Endothelial cell of umbilical vein (primary cell): ENCODE results near the gene ANKS1B.

ENCODE experiments used
- EZH2 ChIP-seq: IDR thresholded peaks from 2 replicates; pipeline ENCODE4 v1.6.1; 2012; ENCODE audit warnings: borderline replicate concordance, low read depth, mild to moderate bottlenecking, moderate library complexity, low read length, inconsistent platforms; ENCODE audit not compliant: severe bottlenecking
- FOS ChIP-seq: IDR thresholded peaks from 2 replicates; pipeline ENCODE4 v1.6.1; 2011; ENCODE audit warnings: mild to moderate bottlenecking, low read length, moderate library complexity, borderline replicate concordance; ENCODE audit not compliant: insufficient read depth
- JUN ChIP-seq: IDR thresholded peaks from 2 replicates; pipeline ENCODE4 v1.6.1; 2011; ENCODE audit warnings: borderline replicate concordance, low read depth; ENCODE audit not compliant: insufficient read length, insufficient read depth
- MYC ChIP-seq: IDR thresholded peaks from one replicate; pipeline ENCODE4 v1.6.1; 2011; ENCODE audit warnings: mild to moderate bottlenecking, low read depth, low read length
- POLR2A ChIP-seq: IDR thresholded peaks from 2 replicates; pipeline ENCODE4 v1.6.1; 2012; ENCODE audit warnings: low read depth, mild to moderate bottlenecking, control low read depth, low read length
- POLR2AphosphoS5 ChIP-seq: IDR thresholded peaks from 2 replicates; pipeline ENCODE4 v1.6.1; 2012; ENCODE audit warnings: low read depth, mild to moderate bottlenecking, control low read depth, low read length, moderate library complexity; ENCODE audit not compliant: insufficient read depth
- TF ChIP-seq, protein P1 (sequence below), 2 donors: IDR thresholded peaks; 1 replicate in 1 of 2; 2 replicates in 1 of 2; pipeline ENCODE4 v1.5.1; 2011; ENCODE audit warnings: low read length in 2 of 2, mild to moderate bottlenecking in 2 of 2, moderate library complexity in 2 of 2, control low read depth in 1 of 2, inconsistent platforms in 1 of 2, low read depth in 1 of 2; ENCODE audit not compliant: insufficient read depth in 1 of 2; ENCODE audit errors: extremely low read depth in 1 of 2
- TF ChIP-seq, protein P2 (sequence below): IDR thresholded peaks from 2 replicates; pipeline ENCODE4 v1.6.1; 2011; ENCODE audit not compliant: insufficient read depth, insufficient read length

DNA sequence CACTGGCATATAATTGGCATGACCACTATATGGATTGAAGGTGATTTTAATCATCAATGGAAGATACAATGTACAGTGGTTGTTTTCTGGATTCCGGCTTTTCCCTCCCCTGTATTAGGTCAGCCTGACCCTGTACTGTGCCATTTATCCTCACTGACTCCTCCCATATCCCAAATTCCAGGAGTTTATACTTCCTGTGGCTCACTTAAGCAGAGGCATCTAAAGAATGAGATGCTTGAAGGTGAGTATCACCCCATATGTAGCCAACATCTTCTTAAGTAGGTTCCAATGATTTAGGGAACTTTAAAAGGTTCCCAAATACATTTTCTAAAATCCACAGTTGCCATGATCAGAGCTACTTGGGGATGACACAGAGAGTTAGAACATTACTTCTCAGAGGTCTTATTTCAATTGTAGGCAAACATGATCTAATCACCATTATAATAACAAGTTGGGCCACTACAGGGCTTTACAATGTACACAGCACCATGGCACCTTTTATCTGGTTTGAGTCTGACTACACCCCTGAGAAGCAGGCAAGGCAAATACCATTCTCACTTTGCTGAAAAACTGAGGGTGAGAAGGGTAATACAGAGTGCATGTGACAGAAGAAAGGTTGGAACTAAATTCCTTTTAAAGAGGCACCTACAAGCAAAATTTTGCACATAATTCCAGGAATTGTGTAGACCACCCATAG, 549.5 kb downstream of the ANKS1B start:
- TF ChIP-seq, protein P1, sequence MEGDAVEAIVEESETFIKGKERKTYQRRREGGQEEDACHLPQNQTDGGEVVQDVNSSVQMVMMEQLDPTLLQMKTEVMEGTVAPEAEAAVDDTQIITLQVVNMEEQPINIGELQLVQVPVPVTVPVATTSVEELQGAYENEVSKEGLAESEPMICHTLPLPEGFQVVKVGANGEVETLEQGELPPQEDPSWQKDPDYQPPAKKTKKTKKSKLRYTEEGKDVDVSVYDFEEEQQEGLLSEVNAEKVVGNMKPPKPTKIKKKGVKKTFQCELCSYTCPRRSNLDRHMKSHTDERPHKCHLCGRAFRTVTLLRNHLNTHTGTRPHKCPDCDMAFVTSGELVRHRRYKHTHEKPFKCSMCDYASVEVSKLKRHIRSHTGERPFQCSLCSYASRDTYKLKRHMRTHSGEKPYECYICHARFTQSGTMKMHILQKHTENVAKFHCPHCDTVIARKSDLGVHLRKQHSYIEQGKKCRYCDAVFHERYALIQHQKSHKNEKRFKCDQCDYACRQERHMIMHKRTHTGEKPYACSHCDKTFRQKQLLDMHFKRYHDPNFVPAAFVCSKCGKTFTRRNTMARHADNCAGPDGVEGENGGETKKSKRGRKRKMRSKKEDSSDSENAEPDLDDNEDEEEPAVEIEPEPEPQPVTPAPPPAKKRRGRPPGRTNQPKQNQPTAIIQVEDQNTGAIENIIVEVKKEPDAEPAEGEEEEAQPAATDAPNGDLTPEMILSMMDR (IDR thresholded peaks at IDR 0.05; ENCODE audit: extremely low read depth in 1 of 2, insufficient read depth in 1 of 2, low read depth in 1 of 2, low read length in 2 of 2): no peak
- no peak for TF ChIP-seq POLR2AphosphoS5
- TF ChIP-seq EZH2: no peak
- TF ChIP-seq POLR2A: no peak
- TF ChIP-seq, protein P2, sequence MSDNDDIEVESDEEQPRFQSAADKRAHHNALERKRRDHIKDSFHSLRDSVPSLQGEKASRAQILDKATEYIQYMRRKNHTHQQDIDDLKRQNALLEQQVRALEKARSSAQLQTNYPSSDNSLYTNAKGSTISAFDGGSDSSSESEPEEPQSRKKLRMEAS: no peak
- no peak for TF ChIP-seq MYC
- no peak for TF ChIP-seq FOS
- TF ChIP-seq JUN: no peak
